ENCODE measurements around the gene CD58.

DNA sequence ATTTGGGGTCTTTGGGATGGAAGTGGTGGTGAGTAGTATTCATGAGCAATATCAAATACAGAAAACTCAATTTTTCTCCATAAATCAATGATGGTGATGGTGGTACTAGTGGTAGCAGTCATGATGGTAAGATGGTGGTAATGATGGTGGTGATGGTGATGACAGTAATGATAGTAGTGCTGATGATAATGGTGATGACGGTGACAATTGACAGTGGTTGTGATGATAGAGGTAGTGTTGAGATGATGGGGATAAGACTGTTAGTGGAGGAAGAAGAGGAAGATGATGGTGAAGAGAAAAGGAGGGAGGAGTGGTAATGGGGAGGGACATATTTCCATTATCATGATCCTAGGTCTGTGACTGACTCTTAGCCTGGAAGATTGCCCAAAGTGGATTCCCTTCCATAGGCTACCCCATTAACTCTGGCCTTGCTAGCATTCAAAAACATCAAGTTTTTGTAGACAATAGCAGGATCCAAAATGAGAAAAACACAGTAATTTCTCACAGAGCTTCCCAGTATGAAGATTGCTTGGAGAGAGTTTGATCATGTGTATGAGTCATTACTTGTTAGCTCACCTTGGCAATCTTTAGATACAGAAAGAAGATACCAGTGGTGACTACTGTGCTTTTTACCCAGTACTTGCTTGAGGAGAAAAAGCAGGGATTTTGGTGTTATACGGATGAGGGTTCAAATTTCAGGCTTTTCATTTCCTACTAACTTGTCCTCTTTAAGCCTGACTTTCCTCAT lies 103.8 kb downstream of the CD58 start:
- no peak for TF ChIP-seq POLR2A (IDR thresholded peaks at IDR 0.05)
- TF ChIP-seq CTCF (IDR thresholded peaks at IDR 0.05): no peak
